ENCODE results near the gene GTF2F2.

GTF2F2 gene

GRCh38 chr13:45119991-45120864 lies at the start of gene GTF2F2:
GTF2F2 (plus strand) TSS chr13:45120510; CDS start chr13:45120656, 146 bp downstream.
- DNase-seq = peak; percentile 88 to 91

DNA sequence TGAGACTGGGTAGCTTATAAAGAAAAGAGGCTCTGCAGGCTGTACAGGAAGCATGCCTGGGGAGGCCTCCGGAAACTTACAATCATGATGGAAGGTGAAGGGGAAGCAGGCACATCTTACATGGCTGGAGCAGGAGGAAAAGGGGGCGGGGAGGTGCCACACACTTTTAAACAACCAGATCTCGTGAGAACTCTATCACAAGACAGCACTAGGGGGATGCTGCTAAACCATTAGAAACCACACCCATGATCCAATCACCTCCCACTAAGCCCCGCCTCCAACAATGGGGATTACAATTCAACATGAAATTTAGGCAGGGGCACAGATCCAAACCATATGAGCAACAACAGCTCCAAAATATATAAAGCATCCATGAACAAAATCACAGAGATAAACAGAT lies 46.5 kb upstream of the GTF2F2 start:
- no peak for DNase-seq

GRCh38 chr13:45074721-45075120 lies 45.6 kb upstream of the GTF2F2 start:
- DNase-seq = no peak

DNA sequence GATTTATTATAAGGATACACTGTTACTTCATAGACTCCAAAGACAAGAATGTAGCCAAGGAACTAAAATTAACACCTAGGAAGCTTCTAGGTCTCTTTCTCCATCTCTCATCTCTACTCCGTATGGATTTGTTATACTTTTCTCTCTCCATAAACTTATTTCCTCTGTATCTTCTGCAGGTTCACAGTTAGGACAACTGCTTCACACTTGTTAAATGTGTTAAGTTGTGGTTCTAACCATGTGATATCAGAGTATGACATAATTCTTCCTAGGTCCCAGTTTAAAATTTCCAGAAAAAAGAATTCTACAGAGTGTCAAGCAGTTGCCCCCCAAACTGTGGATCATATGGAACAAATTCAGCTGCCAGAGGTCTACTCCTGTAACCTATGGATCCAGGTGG lies 42.3 kb upstream of the GTF2F2 start:
- no peak for DNase-seq

DNA sequence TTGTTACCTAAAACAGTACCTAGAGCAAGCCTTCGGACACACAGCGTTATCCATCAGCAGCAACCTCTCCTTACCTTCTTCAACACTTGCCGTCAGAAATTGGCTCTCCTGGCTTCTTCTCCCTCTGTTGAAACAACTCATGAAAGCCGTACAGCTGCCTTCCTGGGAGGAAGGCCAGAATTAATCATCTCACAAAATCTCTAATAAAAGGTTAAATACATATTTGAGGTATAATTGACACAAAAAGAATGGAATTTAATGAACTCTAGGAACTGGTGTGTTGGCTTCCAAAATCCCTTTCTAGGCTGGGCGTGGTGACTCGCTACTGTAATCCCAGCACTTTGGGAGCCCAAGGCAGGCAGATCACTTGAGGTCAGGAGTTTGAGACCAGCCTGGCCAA lies 37.3 kb upstream of the GTF2F2 start:
- no peak for DNase-seq

DNA sequence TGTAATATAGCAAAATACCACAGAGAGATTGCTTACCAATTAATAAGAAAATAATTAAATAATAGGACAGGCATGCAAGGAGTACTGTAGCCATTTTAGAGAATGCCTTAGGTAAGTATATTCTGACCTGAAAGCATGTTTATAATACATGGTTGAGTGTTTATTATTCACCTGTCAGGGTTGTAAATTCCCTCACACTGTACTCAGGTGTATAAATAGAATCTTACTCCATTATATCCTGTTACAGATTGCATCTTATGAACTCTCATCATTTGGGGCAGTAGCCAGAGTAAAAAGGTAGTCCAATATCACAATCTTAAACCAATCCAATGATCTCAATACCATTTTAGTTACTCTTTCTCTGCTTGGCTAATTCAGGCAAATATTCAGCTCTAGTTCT lies 35.8 kb upstream of the GTF2F2 start:
- DNase-seq = no peak

DNA sequence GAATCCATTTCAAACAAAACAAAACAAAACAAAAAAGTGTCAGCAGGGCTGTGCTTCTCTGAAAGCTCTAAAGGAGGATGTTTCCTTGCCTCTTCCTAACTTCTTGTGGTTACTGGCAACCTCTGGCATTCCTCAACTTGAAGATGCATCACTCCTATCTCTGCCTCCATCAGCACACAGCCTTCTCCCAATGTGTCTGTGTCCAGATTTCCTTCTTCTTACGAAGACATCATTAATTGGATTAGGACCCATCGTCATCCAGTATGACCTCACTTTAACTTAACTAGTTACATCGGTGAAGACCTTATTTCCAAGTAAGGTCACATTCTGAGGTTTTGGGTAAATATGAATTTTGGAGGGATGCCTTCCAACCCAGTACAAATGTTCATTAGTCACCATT lies 33.8 kb upstream of the GTF2F2 start:
- DNase-seq = no peak

GRCh38 chr13:45092663-45093062 lies 27.6 kb upstream of the GTF2F2 start:
- DNase-seq = no peak

DNA sequence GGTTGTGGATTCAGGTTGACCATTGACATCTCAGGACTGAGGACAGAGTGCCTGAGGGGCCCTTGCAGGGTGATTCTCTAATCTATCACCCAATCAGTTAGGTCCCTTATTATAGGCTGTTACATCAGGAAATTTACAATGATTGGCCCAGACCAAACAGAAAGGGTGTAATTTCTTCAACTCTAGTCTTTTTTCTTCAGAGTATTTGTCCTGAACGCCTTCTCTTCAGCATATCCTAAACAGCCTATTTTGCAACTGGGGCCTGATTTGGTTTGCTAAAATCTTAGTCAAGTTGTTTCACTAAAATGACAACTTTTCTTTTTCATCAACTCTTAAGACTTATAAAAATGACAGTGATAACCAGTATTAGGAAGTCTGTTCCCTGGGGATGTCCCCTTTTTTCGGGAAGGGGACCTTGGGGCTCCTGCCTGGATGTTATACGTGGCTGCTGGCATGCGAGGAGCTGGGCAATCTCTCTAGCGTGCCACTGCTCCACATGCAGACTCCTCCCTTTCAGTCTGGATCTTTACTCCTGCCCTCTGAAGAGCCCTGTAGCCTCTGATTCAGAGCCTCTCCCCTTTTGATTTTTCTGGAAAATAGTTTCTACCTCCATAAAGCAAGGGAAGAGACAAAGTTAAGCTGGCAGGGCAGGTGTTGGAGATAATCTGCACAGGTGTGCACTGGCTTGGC lies 19.6 kb upstream of the GTF2F2 start:
- DNase-seq = no peak

- DNase-seq = no peak
Observed at GRCh38 chr13:45101327-45102018, 18.8 kb upstream of the GTF2F2 start.

- DNase-seq = no peak
Observed at GRCh38 chr13:45102136-45102507, 18.2 kb upstream of the GTF2F2 start.

GRCh38 chr13:45103449-45103848 lies 16.9 kb upstream of the GTF2F2 start:
- no peak for DNase-seq

DNA sequence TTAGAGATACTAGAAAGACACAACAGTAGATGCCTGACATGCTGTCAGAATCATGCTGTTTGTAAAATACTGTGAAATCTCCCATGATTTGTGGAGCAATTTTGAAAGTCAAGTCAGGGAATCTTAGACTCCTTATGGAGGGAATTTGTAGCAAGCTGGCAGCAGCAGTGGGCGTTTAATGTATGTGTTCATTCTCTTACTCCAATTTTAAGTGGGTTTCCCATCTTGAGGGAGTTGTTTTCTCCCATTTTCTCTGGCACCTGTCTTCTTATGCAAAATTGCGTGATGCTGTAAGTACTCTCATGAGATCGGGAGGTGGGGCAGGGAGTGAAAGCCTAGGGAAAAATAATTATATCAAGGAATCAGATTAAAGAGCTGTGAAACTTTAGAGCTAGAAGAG lies 16.0 kb upstream of the GTF2F2 start:
- DNase-seq = no peak

- DNase-seq = no peak
Observed at GRCh38 chr13:45105895-45106294, 14.4 kb upstream of the GTF2F2 start.

- DNase-seq = no peak
Observed at GRCh38 chr13:45107539-45107938, 12.8 kb upstream of the GTF2F2 start.

DNA sequence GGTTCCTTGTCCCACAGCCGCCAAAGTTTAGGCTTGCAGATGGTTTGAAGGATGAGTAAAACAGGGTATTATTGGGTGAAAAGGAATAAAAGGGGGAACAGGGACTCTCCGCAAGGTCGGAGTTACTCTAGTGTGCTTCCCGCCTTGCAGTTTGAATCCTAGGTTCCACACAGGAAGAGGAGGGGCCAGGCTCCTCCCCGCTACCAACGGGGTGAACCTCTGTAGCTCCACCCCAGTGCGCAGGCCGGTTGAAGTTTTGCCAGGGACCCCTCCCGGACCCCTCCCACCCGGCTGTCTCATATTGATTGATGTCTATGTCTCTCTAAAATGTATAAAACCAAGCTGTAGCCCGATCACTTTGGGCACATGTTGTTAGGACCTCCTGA lies 11.6 kb upstream of the GTF2F2 start:
- DNase-seq = peak; percentile 24 to 30

GRCh38 chr13:45109102-45109720 lies 11.1 kb upstream of the GTF2F2 start:
- DNase-seq = peak in 1 of 2 experiments; percentile 35

- no peak for DNase-seq
Observed at GRCh38 chr13:45113233-45114224, 6.8 kb upstream of the GTF2F2 start.

- peak; percentile 57 to 66 for DNase-seq
Observed at GRCh38 chr13:45119469-45119990, 780 bp upstream of the GTF2F2 start.

DNA sequence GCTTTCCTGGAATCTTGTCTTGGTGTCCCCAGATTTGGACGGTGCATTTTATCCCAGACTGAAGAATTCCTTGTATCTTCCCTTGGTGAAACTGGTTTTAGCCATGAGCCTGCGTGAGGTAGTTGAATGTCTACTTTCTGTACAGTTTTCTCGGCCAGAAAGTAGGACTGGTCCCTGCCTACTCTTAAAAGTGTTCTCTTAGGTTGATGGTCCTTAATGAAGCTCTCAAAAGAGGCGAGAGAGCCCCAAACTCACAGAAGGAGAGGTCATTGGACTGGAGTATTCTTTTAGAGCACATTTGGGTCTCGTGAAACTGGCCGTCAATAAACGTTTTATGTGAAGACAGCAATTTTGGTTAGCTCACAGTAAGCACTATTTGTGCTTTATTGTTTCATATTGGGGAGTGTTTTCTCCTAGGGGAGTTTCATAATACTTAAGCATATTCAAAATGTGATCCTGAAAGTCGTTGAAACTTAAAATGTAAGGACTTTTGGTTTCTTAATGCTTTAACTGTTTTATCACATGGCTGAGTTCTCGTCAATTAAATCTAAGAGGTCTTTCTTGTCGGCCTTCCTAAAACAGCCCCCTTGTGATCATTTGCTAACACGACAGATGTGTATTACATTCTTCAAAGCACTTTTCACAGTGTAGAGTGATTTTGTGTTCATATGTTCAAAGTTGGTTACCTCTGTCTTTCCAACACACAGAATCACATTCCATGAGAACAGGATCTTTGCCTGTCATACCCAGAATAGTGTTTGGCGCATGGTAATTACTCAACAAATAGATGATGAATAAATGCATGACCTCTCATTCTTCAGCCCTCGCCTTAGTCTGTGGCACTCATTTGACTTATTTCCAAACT lies 889 bp downstream of the GTF2F2 start:
- no peak for DNase-seq

- no peak for DNase-seq
Observed at GRCh38 chr13:45122941-45123340, 2.6 kb downstream of the GTF2F2 start.

Data from activated T-cell treated with anti-CD3 and anti-CD28 coated beads, Interleukin-2, amount 50 U/mL, for 48 hours (primary cell).